ENCODE data around the gene PPP1R14B.

GRCh38 chr11:64245797-64246620 is 734 bp downstream of the PPP1R14B start:
- TF ChIP-seq CTCF (IDR thresholded peaks at IDR 0.05; ENCODE audit: low read depth, low read length) (no peak), POLR2A (IDR thresholded peaks at IDR 0.05; ENCODE audit: extremely low read depth, insufficient read length) (no peak), MYC (IDR thresholded peaks at IDR 0.05; ENCODE audit: low read depth, low read length) (peak; percentile 35; the same call in 1 of the 2 replicates)

All from NB4 (cell line).